K562 (cell line): Measurements from ENCODE around the gene CNKSR3. TPM values are rescaled to one million over a fixed set of nuclear protein-coding genes. Genes with fewer than 3 reads are reported as not detected.

Source experiments
- ATAC-seq: fragments of 200-7000 bp; cut with Tn5 transposase; 3 replicates; pipeline ENCODE4 v1.9.1; 2020; ENCODE audit warnings: moderate library complexity
- BruUV-seq: library from RNA; stranded (reverse); fragments of 400-500 nt; replicated peaks from 2 replicates; lab custom pipeline; 2021; lab: Mats Ljungman, UMichigan
- CTCF ChIA-PET: fragments of 300-600 bp; formaldehyde crosslinking; extraction: SDS; loops from one replicate; lab custom pipeline; 2021; ENCODE audit warnings: low intra/inter-chr PET ratio; lab: Yijun Ruan, JAX
- POLR2A ChIA-PET: fragments of 300-600, 350-650 bp; sonication (Branson Sonifier 250); formaldehyde crosslinking; extraction: SDS; loops from one replicate; lab custom pipeline; 2021; ENCODE audit warnings: antibody characterized with exemption, inconsistent platforms; lab: Yijun Ruan, JAX
- DNase-seq, 4 experiments: peaks; one replicate each; pipeline versions ENCODE4 v3.0.0 to v3.0.0-alpha.2; 2011 to 2018; ENCODE audit warnings: low spot score in 3 of 4, mixed read lengths in 3 of 4; ENCODE audit errors: extremely low read depth in 1 of 4
- FAIRE-seq: peaks from 2 replicates; lab custom pipeline; 2011; peaks lifted over from hg19 to GRCh38; lab: Jason Lieb, UNC
- H2AFZ ChIP-seq: 2 replicates; pipeline ENCODE4 v1.6.0; 2011; ENCODE audit warnings: low read depth, low read length, control low read depth, inconsistent platforms
- H3K27ac ChIP-seq: fragments of 200-600 bp; 3 replicates; pipeline ENCODE4 v1.8.0; 2011; ENCODE audit warnings: low read depth, mild to moderate bottlenecking, control low read depth, inconsistent platforms, low read length, moderate library complexity, mixed read lengths; ENCODE audit errors: extremely low read depth
- H3K27me3 ChIP-seq, 2 experiments: fragments of 300-600 bp in 1 of 2; 2 replicates in 1 of 2; 3 replicates in 1 of 2; pipeline versions ENCODE4 v1.6.0 to v1.8.0; 2011; ENCODE audit warnings: inconsistent platforms in 2 of 2, low read length in 2 of 2, mild to moderate bottlenecking in 1 of 2, mixed read lengths in 1 of 2, moderate library complexity in 1 of 2; ENCODE audit not compliant: control insufficient read depth in 2 of 2, insufficient read depth in 2 of 2
- H3K36me3 ChIP-seq: fragments of 300-600 bp; 3 replicates; pipeline ENCODE4 v1.8.0; 2011; ENCODE audit warnings: mild to moderate bottlenecking, low read length, inconsistent platforms; ENCODE audit not compliant: control insufficient read depth, insufficient read depth
- H3K4me1 ChIP-seq, 2 experiments: fragments of 200-600 bp in 1 of 2; replicated peaks in 1 of 2; 2 replicates in 1 of 2; 3 replicates in 1 of 2; pipeline versions ENCODE4 v1.5.1 to v1.8.0; 2011; ENCODE audit warnings: inconsistent platforms in 2 of 2, low read length in 2 of 2, mild to moderate bottlenecking in 1 of 2, mixed read lengths in 1 of 2, moderate library complexity in 1 of 2; ENCODE audit not compliant: control insufficient read depth in 2 of 2, insufficient read depth in 2 of 2
- H3K4me2 ChIP-seq: 2 replicates; pipeline ENCODE4 v1.6.1; 2011; ENCODE audit warnings: low read length, control low read depth, inconsistent platforms, mixed read lengths; ENCODE audit not compliant: insufficient read depth
- H3K4me3 ChIP-seq: fragments of 200-600 bp; sonication (generic), shearing (Covaris generic); 2 replicates; pipeline ENCODE4 v1.5.1; 2016; ENCODE audit warnings: control low read depth, inconsistent platforms
- H3K79me2 ChIP-seq: fragments of 200-600 bp; 3 replicates; pipeline ENCODE4 v1.8.0; 2011; ENCODE audit warnings: low read length, inconsistent platforms; ENCODE audit not compliant: control insufficient read depth, insufficient read depth
- H3K9ac ChIP-seq, 2 experiments: 2 replicates each; pipeline versions ENCODE4 v1.6.0 to v1.6.1; 2011; ENCODE audit warnings: low read depth in 2 of 2, low read length in 2 of 2, control low read depth in 1 of 2, inconsistent platforms in 1 of 2, mild to moderate bottlenecking in 1 of 2, mixed read lengths in 1 of 2; ENCODE audit not compliant: insufficient read depth in 1 of 2
- H3K9me1 ChIP-seq: one replicate; pipeline ENCODE4 v1.6.0; 2011; ENCODE audit warnings: inconsistent platforms, mild to moderate bottlenecking, low read length, moderate library complexity; ENCODE audit not compliant: control insufficient read depth, insufficient read depth
- H3K9me3 ChIP-seq: replicated peaks from 2 replicates; pipeline ENCODE4 v1.5.1; 2011; ENCODE audit warnings: low read depth, low read length, inconsistent platforms; ENCODE audit not compliant: control insufficient read depth, insufficient read depth
- H4K20me1 ChIP-seq: replicated peaks from 2 replicates; pipeline ENCODE4 v1.6.1; 2011; ENCODE audit warnings: low read length, inconsistent platforms, mixed read lengths; ENCODE audit not compliant: control insufficient read depth, insufficient read depth
- CBFA2T3 ChIP-seq: fragments of 450-650 bp; IDR thresholded peaks from 2 replicates; pipeline ENCODE4 v1.6.1; 2017
- CBX3 ChIP-seq, 2 experiments: IDR thresholded peaks; 1 replicate in 1 of 2; 2 replicates in 1 of 2; pipeline ENCODE4 v1.6.1; 2012; ENCODE audit warnings: inconsistent platforms in 2 of 2, low read length in 2 of 2, borderline replicate concordance in 1 of 2, control low read depth in 1 of 2
- DACH1 ChIP-seq: fragments of 450-650 bp; IDR thresholded peaks from 2 replicates; pipeline ENCODE4 v1.6.1; 2018; ENCODE audit not compliant: partially characterized antibody
- GABPB1 ChIP-seq: sonication (generic); formaldehyde crosslinking; IDR thresholded peaks from 2 replicates; pipeline ENCODE4 v1.8.0; 2022; ENCODE audit warnings: mild to moderate bottlenecking, missing genetic modification reagents
- GTF2E2 ChIP-seq: fragments of 200-800 bp; sonication (Bioruptor generic); IDR thresholded peaks from 2 replicates; pipeline ENCODE4 v1.6.1; 2016; ENCODE audit warnings: missing genetic modification characterization, missing compliant biosample characterization
- SMARCA5 ChIP-seq: fragments of 450-650 bp; IDR thresholded peaks from 2 replicates; pipeline ENCODE4 v1.6.1; 2016
- TCF3 ChIP-seq: sonication (generic); formaldehyde crosslinking; IDR thresholded peaks from 2 replicates; pipeline ENCODE4 v1.4.0; 2020; ENCODE audit warnings: mild to moderate bottlenecking, missing genetic modification reagents
- ZFP30 ChIP-seq: fragments of 250-450 bp; sonication (Bioruptor Pico); IDR thresholded peaks from 2 replicates; pipeline ENCODE4 v1.8.0; 2022; ENCODE audit warnings: moderate library complexity, mild to moderate bottlenecking, inconsistent platforms, borderline replicate concordance
- ZFPM2 ChIP-seq: fragments of 250-450 bp; sonication (Bioruptor Pico); IDR thresholded peaks from 2 replicates; pipeline ENCODE4 v1.5.1; 2022; ENCODE audit warnings: mild to moderate bottlenecking
- ZNF124 ChIP-seq: sonication (generic); formaldehyde crosslinking; IDR thresholded peaks from 2 replicates; pipeline ENCODE4 v1.8.1; 2022; ENCODE audit warnings: missing genetic modification reagents
- ZNF609 ChIP-seq: sonication (generic); formaldehyde crosslinking; IDR thresholded peaks from 2 replicates; pipeline ENCODE4 v1.8.1; 2023; ENCODE audit warnings: missing genetic modification reagents, mild to moderate bottlenecking, borderline replicate concordance
- WGBS: fragments of 100-300 bp; shearing (Covaris generic); methylation state at CpG from one replicate; pipeline ENCODE4 v1.1.6; 2016; ENCODE audit warnings: low coverage, mixed read lengths; ENCODE audit not compliant: insufficient coverage; ENCODE audit errors: missing lambda C conversion rate; 5-methylcytosine and 5-hydroxymethylcytosine counted together
- in situ Hi-C: fragments of 300-500 bp; cut with MboI; formaldehyde crosslinking; loops from 4 replicates; pipeline ENCODE4 v1.15.0; 2018; ENCODE audit warnings: inconsistent platforms, mixed read lengths
- intact Hi-C: fragments of 100-400 bp; cut with micrococcal nuclease; formaldehyde crosslinking; loops from 2 replicates; pipeline ENCODE4 v1.14.2; 2022
- polyA plus RNA-seq, 8 experiments: library from polyadenylated mRNA; depleted of rRNA in 4 of 8; stranded (reverse) in 5 of 8; unstranded in 3 of 8; fragments of >200 nt; fragmentation: Nextera tagmentation in 2 of 8; fragmentation: Illumina TruSeq in 1 of 8; extraction: Ambion mirVana in 2 of 8; extraction: Trizol in 1 of 8; gene quantifications; 2 replicates each; pipeline versions ENCODE4 v1.2.1 to v1.2.3, GENCODE V29; 2011 to 2014; ENCODE audit warnings: inconsistent platforms in 1 of 8, missing spikeins in 1 of 8
- total RNA-seq, 7 experiments: library from RNA; depleted of rRNA in 6 of 7; stranded (reverse); fragments of >200 nt in 6 of 7; fragmentation: Illumina TruSeq in 2 of 7; extraction: Trizol in 2 of 7; gene quantifications; 2 replicates each; pipeline versions ENCODE4 v1.2.1 to v1.2.3, GENCODE V29; 2011 to 2021; ENCODE audit warnings: low replicate concordance in 1 of 7
- TF ChIP-seq, protein P1 (sequence below): sonication (generic); formaldehyde crosslinking; IDR thresholded peaks from 2 replicates; pipeline ENCODE4 v1.8.1; 2023; ENCODE audit warnings: mild to moderate bottlenecking, missing genetic modification reagents
- TF ChIP-seq, protein P2 (sequence below): IDR thresholded peaks from 3 replicates; pipeline ENCODE4 v1.6.1; 2011; ENCODE audit warnings: borderline replicate concordance, mild to moderate bottlenecking; ENCODE audit not compliant: insufficient read length, insufficient read depth

Gene CNKSR3
- total and polyA plus RNA-seq, 9 of the 15 experiments (the other 6 are each of a cell fraction or from before 2014, with no cell fraction given): 4.5 to 29.6 (median 9.5) TPM

- TF ChIP-seq SMARCA5: 0 out of 2 replicates have a peak, but pooled peaks have one; percentile 54
- 0 out of 3 replicates have a peak, but pooled peaks of 1 of the 2 experiments have one; percentile 36 for TF ChIP-seq CBX3 (IDR thresholded peaks at IDR 0.05; ENCODE audit: borderline replicate concordance in 1 of 2, low read length in 2 of 2)
- TF ChIP-seq DACH1: no peak
Measured at GRCh38 chr6:154373971-154374370, 136.5 kb downstream of the CNKSR3 start (continued).

DNA sequence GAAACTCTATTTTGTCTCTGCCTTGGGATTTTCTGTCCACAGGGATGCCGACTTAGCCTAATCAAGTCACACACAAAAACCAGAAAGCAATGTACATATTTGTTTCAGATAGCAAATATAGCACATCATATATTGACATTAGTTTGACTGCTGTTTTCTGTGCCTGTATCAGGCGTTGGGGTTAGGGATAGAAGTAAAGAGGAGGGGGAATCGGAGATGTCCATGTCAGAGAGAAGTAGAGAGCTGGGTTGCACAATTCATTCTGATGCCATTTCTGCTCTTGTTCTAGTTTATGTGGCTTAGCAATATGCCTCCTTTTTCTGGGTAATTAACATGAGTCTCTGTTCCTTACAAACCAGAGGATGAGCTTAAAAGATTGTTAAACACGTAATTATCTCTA lies 139.2 kb downstream of the CNKSR3 start:
- Histone ChIP-seq H3K9me3 (no peaks in the 10 kb centered on the region), H2AFZ (no peak overlapping the region), H3K9me1 (no peaks in the 10 kb centered on the region), H3K9ac (no peak overlapping the region), H3K27ac (no peak overlapping the region), H3K4me2 (no peak overlapping the region), H3K36me3 (no peaks in the 10 kb centered on the region), H3K4me3 (no peak overlapping the region), H3K27me3 (peaks cover 25 to 31% of the 10 kb centered on the region in 2 experiments; a peak in 4 of 5 replicates), H4K20me1 (no peaks in the 10 kb centered on the region), H3K79me2 (no peaks in the 10 kb centered on the region), H3K4me1 (no peaks in the 10 kb centered on the region)
- WGBS: 7% methylated on average over 4 of the region's 4 CpGs
- BruUV-seq: no TSS peak
- intact Hi-C loops (loop anchor here (10.0 kb wide), 1 partner anchor 1346 kb away; no protein-coding TSS in a partner anchor), in situ Hi-C loops (no loop called here)
- no peak for FAIRE-seq
- ChIA-PET CTCF (interaction anchor here (1.8 kb wide), 1 partner anchor 217 kb away, joined by 7 read pairs; no protein-coding TSS in a partner anchor), POLR2A (interaction anchor here (0.6 to 1.0 kb wide), 2 partner anchors 12 to 639 kb away, joined by 3 read pairs; no protein-coding TSS in a partner anchor)
- ATAC-seq: no peak
- DNase-seq: no peak
- TF ChIP-seq GTF2E2 (tag) (no peak), ZNF124 (CRISPR knock-in tag) (no peak), CBFA2T3 (no peak), ZFPM2 (CRISPR knock-in tag) (no peak), GABPB1 (CRISPR knock-in tag) (no peak), ZFP30 (no peak), TCF3 (no peak), ZNF609 (CRISPR knock-in tag) (no peak)
- TF ChIP-seq, protein P1, sequence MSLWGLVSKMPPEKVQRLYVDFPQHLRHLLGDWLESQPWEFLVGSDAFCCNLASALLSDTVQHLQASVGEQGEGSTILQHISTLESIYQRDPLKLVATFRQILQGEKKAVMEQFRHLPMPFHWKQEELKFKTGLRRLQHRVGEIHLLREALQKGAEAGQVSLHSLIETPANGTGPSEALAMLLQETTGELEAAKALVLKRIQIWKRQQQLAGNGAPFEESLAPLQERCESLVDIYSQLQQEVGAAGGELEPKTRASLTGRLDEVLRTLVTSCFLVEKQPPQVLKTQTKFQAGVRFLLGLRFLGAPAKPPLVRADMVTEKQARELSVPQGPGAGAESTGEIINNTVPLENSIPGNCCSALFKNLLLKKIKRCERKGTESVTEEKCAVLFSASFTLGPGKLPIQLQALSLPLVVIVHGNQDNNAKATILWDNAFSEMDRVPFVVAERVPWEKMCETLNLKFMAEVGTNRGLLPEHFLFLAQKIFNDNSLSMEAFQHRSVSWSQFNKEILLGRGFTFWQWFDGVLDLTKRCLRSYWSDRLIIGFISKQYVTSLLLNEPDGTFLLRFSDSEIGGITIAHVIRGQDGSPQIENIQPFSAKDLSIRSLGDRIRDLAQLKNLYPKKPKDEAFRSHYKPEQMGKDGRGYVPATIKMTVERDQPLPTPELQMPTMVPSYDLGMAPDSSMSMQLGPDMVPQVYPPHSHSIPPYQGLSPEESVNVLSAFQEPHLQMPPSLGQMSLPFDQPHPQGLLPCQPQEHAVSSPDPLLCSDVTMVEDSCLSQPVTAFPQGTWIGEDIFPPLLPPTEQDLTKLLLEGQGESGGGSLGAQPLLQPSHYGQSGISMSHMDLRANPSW: no peak
- TF ChIP-seq, protein P2, sequence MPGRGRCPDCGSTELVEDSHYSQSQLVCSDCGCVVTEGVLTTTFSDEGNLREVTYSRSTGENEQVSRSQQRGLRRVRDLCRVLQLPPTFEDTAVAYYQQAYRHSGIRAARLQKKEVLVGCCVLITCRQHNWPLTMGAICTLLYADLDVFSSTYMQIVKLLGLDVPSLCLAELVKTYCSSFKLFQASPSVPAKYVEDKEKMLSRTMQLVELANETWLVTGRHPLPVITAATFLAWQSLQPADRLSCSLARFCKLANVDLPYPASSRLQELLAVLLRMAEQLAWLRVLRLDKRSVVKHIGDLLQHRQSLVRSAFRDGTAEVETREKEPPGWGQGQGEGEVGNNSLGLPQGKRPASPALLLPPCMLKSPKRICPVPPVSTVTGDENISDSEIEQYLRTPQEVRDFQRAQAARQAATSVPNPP: no peak
